ENCODE data around the gene PPT1. TPM values are rescaled to one million over a fixed set of nuclear protein-coding genes. Genes with fewer than 3 reads are reported as not detected.

The PPT1 gene
- total RNA-seq, 3 donors from 2014 or later: 84.0 to 126 (median 108) TPM

- Histone ChIP-seq H3K4me3 (no peak overlapping the region), H3K27me3 (no peaks in the 10 kb centered on the region), H3K4me1 (no peaks in the 10 kb centered on the region), H3K9me3 (no peaks in the 10 kb centered on the region), H3K36me3 (peaks cover 19% of the 10 kb centered on the region), H3K27ac (no peak overlapping the region)
- no peak for TF ChIP-seq CTCF (IDR thresholded peaks at IDR 0.05)
- TF ChIP-seq POLR2A (IDR thresholded peaks at IDR 0.05): no peak
- TF ChIP-seq POLR2AphosphoS5 (IDR thresholded peaks at IDR 0.05): no peak
- intact Hi-C loops (cut with DNase I; ENCODE audit: low total_unique reads): no loop called here
- no peak for DNase-seq (ENCODE audit: low spot score in 2 of 2)
Measured at GRCh38 chr1:40067851-40068250, 29.2 kb downstream of the PPT1 start.

GRCh38 chr1:40067023-40067422 is 30.0 kb downstream of the PPT1 start:
- TF ChIP-seq POLR2A (IDR thresholded peaks at IDR 0.05): no peak
- no peak for TF ChIP-seq CTCF (IDR thresholded peaks at IDR 0.05)
- no peak for TF ChIP-seq POLR2AphosphoS5 (IDR thresholded peaks at IDR 0.05)
- Histone ChIP-seq H3K4me1 (no peaks in the 10 kb centered on the region), H3K27me3 (no peaks in the 10 kb centered on the region), H3K27ac (no peak overlapping the region), H3K4me3 (no peak overlapping the region), H3K36me3 (peaks cover 19% of the 10 kb centered on the region), H3K9me3 (no peaks in the 10 kb centered on the region)
- intact Hi-C loops (cut with DNase I; ENCODE audit: low total_unique reads): no loop called here
- DNase-seq (ENCODE audit: low spot score in 2 of 2): no peak

- peaks cover 19% of the 10 kb centered on the region for H3K36me3 ChIP-seq
- no peaks in the 10 kb centered on the region for H3K27me3 ChIP-seq
- intact Hi-C loops (cut with DNase I; ENCODE audit: low total_unique reads): no loop called here
- no peak for DNase-seq (ENCODE audit: low spot score in 2 of 2)
- no peak for TF ChIP-seq CTCF (IDR thresholded peaks at IDR 0.05)
- H3K4me3 ChIP-seq: no peak overlapping the region
- H3K9me3 ChIP-seq: no peaks in the 10 kb centered on the region
- H3K27ac ChIP-seq: no peak overlapping the region
- H3K4me1 ChIP-seq: no peaks in the 10 kb centered on the region
Measured at GRCh38 chr1:40064797-40065499, 32.1 kb downstream of the PPT1 start.

- TF ChIP-seq POLR2AphosphoS5 (IDR thresholded peaks at IDR 0.05) (no peak), POLR2A (IDR thresholded peaks at IDR 0.05) (no peak), CTCF (IDR thresholded peaks at IDR 0.05) (no peak)
- Histone ChIP-seq H3K27me3 (no peaks in the 10 kb centered on the region), H3K4me3 (no peak overlapping the region), H3K27ac (peak overlapping the region; percentile 35 to 40), H3K4me1 (no peaks in the 10 kb centered on the region), H3K9me3 (no peaks in the 10 kb centered on the region), H3K36me3 (peaks cover 10% of the 10 kb centered on the region)
- DNase-seq (ENCODE audit: low spot score in 2 of 2): no peak
- intact Hi-C loops (cut with DNase I; ENCODE audit: low total_unique reads): no loop called here
Measured at GRCh38 chr1:40059960-40060750, 36.9 kb downstream of the PPT1 start.

- Histone ChIP-seq H3K36me3 (peaks cover 3% of the 10 kb centered on the region), H3K27ac (peak overlapping the region; percentile 35 to 40), H3K27me3 (no peaks in the 10 kb centered on the region), H3K9me3 (no peaks in the 10 kb centered on the region), H3K4me1 (no peaks in the 10 kb centered on the region), H3K4me3 (no peak overlapping the region)
- no peak for DNase-seq (ENCODE audit: low spot score in 2 of 2)
- intact Hi-C loops (cut with DNase I; ENCODE audit: low total_unique reads): no loop called here
- no peak for TF ChIP-seq CTCF (IDR thresholded peaks at IDR 0.05)
- TF ChIP-seq POLR2A (IDR thresholded peaks at IDR 0.05): no peak
- no peak for TF ChIP-seq POLR2AphosphoS5 (IDR thresholded peaks at IDR 0.05)
Measured at GRCh38 chr1:40059338-40059959, 37.6 kb downstream of the PPT1 start.
